ENCODE data around the gene CNDP1.
"Not testable (repeated sequence)": the region's sequence is repeated elsewhere in the genome, so short reads cannot be mapped to it uniquely, and the experiment has no call there.

The CNDP1 gene

DNA sequence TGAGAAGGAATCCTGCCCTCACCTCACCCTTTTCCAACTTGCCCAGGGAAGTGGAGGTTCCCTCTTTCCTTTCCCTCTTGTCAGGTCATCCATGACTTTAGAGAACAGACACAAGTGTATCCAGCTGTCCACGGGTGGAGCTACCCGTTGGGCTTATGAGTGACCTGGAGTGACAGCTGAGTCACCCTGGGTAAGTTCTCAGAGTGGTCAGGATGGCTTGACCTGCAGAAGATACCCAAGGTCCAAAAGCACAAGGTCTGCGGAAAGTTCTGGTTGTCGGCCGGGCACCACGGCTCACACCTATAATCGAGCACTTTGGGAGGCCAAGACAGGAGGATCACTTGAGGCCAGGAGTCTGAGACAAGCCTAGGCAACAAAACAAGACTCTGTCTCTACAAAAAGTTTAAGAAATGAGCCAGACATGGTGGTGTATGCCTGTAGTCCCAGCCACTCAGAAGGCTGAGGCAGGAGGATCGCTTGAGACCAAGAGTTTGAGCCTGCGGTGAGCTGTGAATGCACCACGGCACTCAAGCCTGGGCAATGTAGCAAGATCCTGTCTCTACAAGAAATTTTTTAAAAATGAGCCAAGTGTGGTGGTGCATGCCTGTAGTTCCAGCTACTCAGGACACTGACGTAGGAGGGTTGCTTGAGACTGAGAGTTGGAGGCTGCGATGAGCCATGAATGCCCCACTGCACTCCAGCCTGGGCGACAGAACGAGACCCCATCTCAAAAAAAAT is 14.0 kb upstream of the CNDP1 start:
- H3K9me3 ChIP-seq (ENCODE audit: control insufficient read depth, low read length) = no peaks in the 10 kb centered on the region
- no peaks in the 10 kb centered on the region for H3K27me3 ChIP-seq (replicated peaks; ENCODE audit: control insufficient read depth, insufficient read depth, low read length, poor library complexity, severe bottlenecking)
- H3K36me3 ChIP-seq (ENCODE audit: control insufficient read depth, insufficient read depth, low read length) = peaks cover 60% of the 10 kb centered on the region
- H3K4me3 ChIP-seq (ENCODE audit: insufficient read depth, low read depth, low read length, poor library complexity, severe bottlenecking) = no peak overlapping the region
- no peak overlapping the region for H3K27ac ChIP-seq (ENCODE audit: insufficient read depth, low read length, poor library complexity, severe bottlenecking)
- H3K4me1 ChIP-seq (ENCODE audit: control insufficient read depth, insufficient read depth, low read length, poor library complexity, severe bottlenecking) = no peaks in the 10 kb centered on the region
- DNase-seq = no peak

GRCh38 chr18:74521068-74521725 is 13.1 kb upstream of the CNDP1 start:
- Histone ChIP-seq H3K9me3 (ENCODE audit: control insufficient read depth, low read length) (no peaks in the 10 kb centered on the region), H3K36me3 (ENCODE audit: control insufficient read depth, insufficient read depth, low read length) (peaks cover 51% of the 10 kb centered on the region), H3K4me1 (ENCODE audit: control insufficient read depth, insufficient read depth, low read length, poor library complexity, severe bottlenecking) (no peaks in the 10 kb centered on the region)

GRCh38 chr18:74522635-74523548 is 11.4 kb upstream of the CNDP1 start:
- Histone ChIP-seq H3K36me3 (ENCODE audit: control insufficient read depth, insufficient read depth, low read length) (peaks cover 36% of the 10 kb centered on the region), H3K27ac (ENCODE audit: insufficient read depth, low read length, poor library complexity, severe bottlenecking) (no peak overlapping the region), H3K9me3 (ENCODE audit: control insufficient read depth, low read length) (no peaks in the 10 kb centered on the region), H3K4me1 (ENCODE audit: control insufficient read depth, insufficient read depth, low read length, poor library complexity, severe bottlenecking) (no peaks in the 10 kb centered on the region), H3K4me3 (ENCODE audit: insufficient read depth, low read depth, low read length, poor library complexity, severe bottlenecking) (no peak overlapping the region), H3K27me3 (replicated peaks; ENCODE audit: control insufficient read depth, insufficient read depth, low read length, poor library complexity, severe bottlenecking) (no peaks in the 10 kb centered on the region)
- DNase-seq = no peak

More at GRCh38 chr18:74521068-74521725, 13.1 kb upstream of the CNDP1 start:
- Histone ChIP-seq H3K27me3 (replicated peaks; ENCODE audit: control insufficient read depth, insufficient read depth, low read length, poor library complexity, severe bottlenecking) (no peaks in the 10 kb centered on the region), H3K4me3 (ENCODE audit: insufficient read depth, low read depth, low read length, poor library complexity, severe bottlenecking) (no peak overlapping the region), H3K27ac (ENCODE audit: insufficient read depth, low read length, poor library complexity, severe bottlenecking) (no peak overlapping the region)
- DNase-seq = no peak

- Histone ChIP-seq H3K36me3 (ENCODE audit: control insufficient read depth, insufficient read depth, low read length) (peaks cover 27% of the 10 kb centered on the region), H3K4me3 (ENCODE audit: insufficient read depth, low read depth, low read length, poor library complexity, severe bottlenecking) (no peak overlapping the region), H3K9me3 (ENCODE audit: control insufficient read depth, low read length) (no peaks in the 10 kb centered on the region), H3K27ac (ENCODE audit: insufficient read depth, low read length, poor library complexity, severe bottlenecking) (no peak overlapping the region), H3K27me3 (replicated peaks; ENCODE audit: control insufficient read depth, insufficient read depth, low read length, poor library complexity, severe bottlenecking) (no peaks in the 10 kb centered on the region), H3K4me1 (ENCODE audit: control insufficient read depth, insufficient read depth, low read length, poor library complexity, severe bottlenecking) (no peaks in the 10 kb centered on the region)
- no peak for DNase-seq
Observed at GRCh38 chr18:74524097-74524496, 10.2 kb upstream of the CNDP1 start.

GRCh38 chr18:74524915-74525314 is 9.4 kb upstream of the CNDP1 start:
- DNase-seq; H3K9me3 ChIP-seq (ENCODE audit: control insufficient read depth, low read length): not testable (repeated sequence)

DNA sequence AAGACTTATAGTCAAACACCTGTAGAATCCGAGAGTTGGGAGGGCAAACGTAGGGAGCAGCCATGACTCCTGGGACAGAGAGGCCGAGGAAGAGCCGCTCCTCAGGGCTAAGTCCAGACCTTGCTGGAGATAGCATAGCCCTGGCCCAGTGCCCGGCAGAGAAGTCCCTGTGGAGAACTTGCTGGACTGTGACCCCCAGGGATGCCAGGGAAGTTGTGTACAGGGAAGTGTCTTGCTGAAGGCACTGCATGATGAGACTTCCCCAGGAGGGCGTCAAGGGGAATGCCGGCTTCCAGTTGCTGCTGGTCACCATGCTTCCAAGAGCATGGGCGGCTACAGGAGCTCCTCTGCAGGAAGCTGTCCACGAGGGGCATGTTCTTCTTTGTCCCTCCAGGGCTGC is 8.6 kb upstream of the CNDP1 start:
- Histone ChIP-seq H3K9me3 (ENCODE audit: control insufficient read depth, low read length) (no peaks in the 10 kb centered on the region), H3K36me3 (ENCODE audit: control insufficient read depth, insufficient read depth, low read length) (peaks cover 10% of the 10 kb centered on the region), H3K27me3 (replicated peaks; ENCODE audit: control insufficient read depth, insufficient read depth, low read length, poor library complexity, severe bottlenecking) (no peaks in the 10 kb centered on the region), H3K4me1 (ENCODE audit: control insufficient read depth, insufficient read depth, low read length, poor library complexity, severe bottlenecking) (no peaks in the 10 kb centered on the region), H3K27ac (ENCODE audit: insufficient read depth, low read length, poor library complexity, severe bottlenecking) (no peak overlapping the region), H3K4me3 (ENCODE audit: insufficient read depth, low read depth, low read length, poor library complexity, severe bottlenecking) (no peak overlapping the region)
- DNase-seq = no peak

More at GRCh38 chr18:74524915-74525314, 9.4 kb upstream of the CNDP1 start:
- H3K27ac ChIP-seq (ENCODE audit: insufficient read depth, low read length, poor library complexity, severe bottlenecking); H3K4me3 ChIP-seq (ENCODE audit: insufficient read depth, low read depth, low read length, poor library complexity, severe bottlenecking); H3K27me3 ChIP-seq (replicated peaks; ENCODE audit: control insufficient read depth, insufficient read depth, low read length, poor library complexity, severe bottlenecking); H3K4me1 ChIP-seq (ENCODE audit: control insufficient read depth, insufficient read depth, low read length, poor library complexity, severe bottlenecking): not testable (repeated sequence)
- H3K36me3 ChIP-seq (ENCODE audit: control insufficient read depth, insufficient read depth, low read length) = peaks cover 18% of the 10 kb centered on the region

GRCh38 chr18:74526488-74526887 is 7.8 kb upstream of the CNDP1 start:
- H3K27ac ChIP-seq (ENCODE audit: insufficient read depth, low read length, poor library complexity, severe bottlenecking) = no peak overlapping the region
- H3K4me1 ChIP-seq (ENCODE audit: control insufficient read depth, insufficient read depth, low read length, poor library complexity, severe bottlenecking) = no peaks in the 10 kb centered on the region
- H3K36me3 ChIP-seq (ENCODE audit: control insufficient read depth, insufficient read depth, low read length) = peaks cover 4% of the 10 kb centered on the region
- H3K9me3 ChIP-seq (ENCODE audit: control insufficient read depth, low read length) = no peaks in the 10 kb centered on the region
- H3K27me3 ChIP-seq (replicated peaks; ENCODE audit: control insufficient read depth, insufficient read depth, low read length, poor library complexity, severe bottlenecking) = no peaks in the 10 kb centered on the region
- H3K4me3 ChIP-seq (ENCODE audit: insufficient read depth, low read depth, low read length, poor library complexity, severe bottlenecking) = no peak overlapping the region
- no peak for DNase-seq

DNA sequence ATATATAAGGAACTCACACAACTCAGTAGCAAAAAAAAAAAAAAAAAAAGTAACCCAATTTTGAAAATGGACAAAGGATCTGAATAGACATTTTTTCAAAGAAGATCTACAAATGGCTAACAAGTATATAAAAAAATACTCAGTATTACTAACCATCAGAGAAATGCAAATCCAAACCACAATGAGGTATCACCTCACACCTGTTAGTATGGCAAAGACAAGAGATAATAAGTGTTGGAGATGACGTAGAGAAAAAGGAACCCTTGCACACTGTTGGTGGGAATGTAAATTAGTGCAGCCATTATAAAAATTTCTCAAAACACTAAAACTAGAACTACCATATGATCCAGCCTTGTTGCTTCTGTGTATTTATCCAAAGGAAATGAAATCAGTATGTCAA is 5.8 kb upstream of the CNDP1 start:
- H3K9me3 ChIP-seq (ENCODE audit: control insufficient read depth, low read length) = no peaks in the 10 kb centered on the region
- H3K4me3 ChIP-seq (ENCODE audit: insufficient read depth, low read depth, low read length, poor library complexity, severe bottlenecking) = no peak overlapping the region
- H3K27ac ChIP-seq (ENCODE audit: insufficient read depth, low read length, poor library complexity, severe bottlenecking) = no peak overlapping the region
- H3K27me3 ChIP-seq (replicated peaks; ENCODE audit: control insufficient read depth, insufficient read depth, low read length, poor library complexity, severe bottlenecking) = no peaks in the 10 kb centered on the region
- H3K4me1 ChIP-seq (ENCODE audit: control insufficient read depth, insufficient read depth, low read length, poor library complexity, severe bottlenecking) = no peaks in the 10 kb centered on the region
- H3K36me3 ChIP-seq (ENCODE audit: control insufficient read depth, insufficient read depth, low read length) = no peaks in the 10 kb centered on the region
- no peak for DNase-seq

GRCh38 chr18:74528913-74529312 is 5.4 kb upstream of the CNDP1 start:
- no peaks in the 10 kb centered on the region for H3K36me3 ChIP-seq (ENCODE audit: control insufficient read depth, insufficient read depth, low read length)
- H3K4me1 ChIP-seq (ENCODE audit: control insufficient read depth, insufficient read depth, low read length, poor library complexity, severe bottlenecking) = no peaks in the 10 kb centered on the region
- H3K27ac ChIP-seq (ENCODE audit: insufficient read depth, low read length, poor library complexity, severe bottlenecking) = no peak overlapping the region
- no peak for DNase-seq
- no peaks in the 10 kb centered on the region for H3K9me3 ChIP-seq (ENCODE audit: control insufficient read depth, low read length)
- no peaks in the 10 kb centered on the region for H3K27me3 ChIP-seq (replicated peaks; ENCODE audit: control insufficient read depth, insufficient read depth, low read length, poor library complexity, severe bottlenecking)
- no peak overlapping the region for H3K4me3 ChIP-seq (ENCODE audit: insufficient read depth, low read depth, low read length, poor library complexity, severe bottlenecking)
